DMS53 (cell line): ENCODE data around the gene HIBCH.
"Not testable (repeated sequence)": the region's sequence is repeated elsewhere in the genome, so short reads cannot be mapped to it uniquely, and the experiment has no call there.

Experiments
- DNase-seq: peaks from one replicate; lab custom pipeline; 2025; lab: John Stamatoyannopoulos, UW

Gene HIBCH

DNA sequence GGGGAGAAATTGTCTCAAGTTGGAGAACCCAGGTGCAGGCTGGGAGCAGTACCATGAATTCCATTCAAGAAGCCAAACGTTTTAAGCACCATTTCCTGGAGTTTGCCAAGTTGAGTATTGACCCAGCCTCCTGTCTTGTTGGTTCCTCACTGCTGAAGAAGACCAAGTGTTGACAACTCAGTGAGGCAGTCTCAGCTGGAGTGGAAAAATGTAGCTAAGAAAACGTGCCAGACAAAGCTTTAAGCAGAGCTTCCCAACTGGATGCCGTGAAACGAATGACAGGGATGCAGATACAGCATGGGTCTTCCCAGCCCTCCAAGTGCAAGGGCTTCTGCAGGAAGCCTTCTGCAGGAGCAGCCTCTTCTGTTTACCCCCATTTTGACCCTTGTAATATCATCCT, 23.0 kb upstream of the HIBCH start:
- peak; percentile 23 for DNase-seq

GRCh38 chr2:190340369-190340768, 20.7 kb upstream of the HIBCH start:
- DNase-seq: peak; percentile 50

GRCh38 chr2:190339394-190339793, 19.8 kb upstream of the HIBCH start:
- no peak for DNase-seq

DNA sequence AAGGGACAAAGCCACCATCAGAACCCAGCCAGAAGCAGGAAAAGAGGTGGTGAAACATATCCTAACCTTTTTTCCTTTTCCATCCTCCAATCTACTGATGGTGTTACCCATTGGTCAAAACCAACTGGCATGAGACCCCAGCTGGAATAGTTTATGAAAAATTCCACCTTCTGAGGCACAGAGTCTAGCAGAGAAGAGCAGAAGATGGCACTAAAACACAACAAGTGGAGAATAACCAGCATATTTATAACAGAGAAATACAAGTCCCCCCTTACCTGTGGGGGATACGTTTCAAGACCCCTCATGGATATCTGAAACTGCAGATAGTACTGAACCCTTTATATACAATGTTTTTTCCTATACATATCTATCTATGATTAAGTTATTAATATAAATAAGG, 18.8 kb upstream of the HIBCH start:
- no peak for DNase-seq

- DNase-seq: no peak
Measured at GRCh38 chr2:190336420-190336819, 16.8 kb upstream of the HIBCH start.

- DNase-seq: not testable (repeated sequence)
Measured at GRCh38 chr2:190335584-190335983, 16.0 kb upstream of the HIBCH start.

DNA sequence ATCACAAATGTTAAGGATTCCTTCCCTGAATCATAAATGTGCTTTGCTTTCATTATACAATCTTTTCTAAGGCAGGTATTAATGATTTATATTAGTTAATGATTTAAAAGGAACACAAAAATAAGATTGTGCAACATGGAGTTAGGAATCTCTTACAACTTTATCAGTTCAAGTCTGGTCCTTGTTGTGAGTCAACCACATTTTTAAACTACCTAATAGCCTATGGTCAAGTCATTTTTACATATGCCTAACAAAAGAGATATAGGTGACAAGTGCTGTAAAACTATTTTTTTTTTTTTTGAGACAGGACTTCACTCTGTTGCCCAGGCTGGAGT, 15.6 kb upstream of the HIBCH start:
- DNase-seq: no peak

GRCh38 chr2:190334479-190335224, 15.0 kb upstream of the HIBCH start:
- peak; percentile 56 for DNase-seq

DNA sequence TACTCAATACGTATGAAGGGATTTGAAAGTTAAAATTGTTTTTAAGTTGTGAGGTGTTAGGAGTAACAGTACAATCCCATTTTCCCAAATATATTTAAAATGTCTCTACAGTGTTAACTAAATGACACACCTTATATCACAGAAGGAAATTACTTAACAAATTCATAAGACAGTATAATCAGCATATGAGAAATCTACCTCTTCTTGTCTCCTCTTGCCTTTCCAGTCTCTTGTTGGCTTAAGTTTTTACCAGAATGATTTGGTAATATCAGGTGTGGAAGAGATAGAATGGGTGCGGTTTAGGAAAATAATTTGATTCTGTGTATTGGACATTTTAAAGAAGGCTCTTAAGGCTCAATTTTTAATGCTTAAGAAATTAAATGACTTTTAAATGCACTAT, 14.3 kb upstream of the HIBCH start:
- DNase-seq: no peak

DNA sequence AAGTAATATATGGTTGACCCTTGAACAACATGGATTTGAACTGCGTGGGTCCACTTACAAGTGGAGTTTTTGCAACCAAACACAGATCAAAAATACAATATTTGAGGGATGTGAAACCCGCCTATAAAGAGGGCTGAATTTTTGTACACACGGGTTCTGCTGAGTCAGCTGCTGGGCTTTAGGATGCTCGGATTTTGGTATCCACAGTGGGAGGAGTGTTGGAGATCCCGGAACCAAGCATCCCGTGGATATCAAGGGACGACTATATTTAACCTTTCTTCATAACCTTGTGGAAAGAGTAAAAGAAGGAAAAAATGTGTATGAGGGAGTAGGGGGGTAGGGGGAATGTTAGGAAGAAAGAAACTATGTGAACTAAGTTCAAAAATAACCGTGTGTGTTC, 13.8 kb upstream of the HIBCH start:
- DNase-seq: no peak

GRCh38 chr2:190328573-190329147, 9.0 kb upstream of the HIBCH start:
- no peak for DNase-seq

DNA sequence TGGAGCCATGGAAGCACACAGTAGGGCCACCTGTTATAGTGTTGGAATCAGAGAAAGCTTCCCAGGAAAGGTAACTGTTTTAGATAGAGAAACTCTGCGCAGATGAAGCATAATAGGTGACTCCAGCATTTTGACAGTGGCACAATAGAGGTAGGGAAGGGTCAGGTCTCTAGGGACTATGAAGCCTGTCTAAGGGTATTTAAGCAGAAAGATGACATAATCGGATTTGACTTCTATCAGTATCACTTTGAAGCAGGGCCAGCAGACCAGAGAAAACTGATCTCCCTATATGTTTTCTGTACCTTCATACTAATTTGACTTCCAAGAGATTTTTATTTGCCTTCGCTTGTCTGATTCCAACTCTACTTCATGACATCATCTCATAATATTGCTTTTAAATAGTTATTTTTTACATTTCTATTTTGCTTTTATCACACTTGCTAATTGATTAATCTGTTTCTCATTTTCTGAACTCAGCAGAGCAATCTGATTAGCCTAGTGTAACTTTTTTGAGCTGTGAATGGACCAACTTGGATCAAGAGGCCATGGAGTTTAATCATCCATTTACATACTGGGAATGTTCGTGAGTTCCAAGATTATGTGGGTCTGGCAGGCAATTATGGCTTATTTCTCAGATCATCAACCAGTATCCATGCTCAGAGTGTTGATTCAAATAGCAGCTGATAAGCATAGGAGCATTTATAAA, 8.4 kb upstream of the HIBCH start:
- DNase-seq: no peak

DNA sequence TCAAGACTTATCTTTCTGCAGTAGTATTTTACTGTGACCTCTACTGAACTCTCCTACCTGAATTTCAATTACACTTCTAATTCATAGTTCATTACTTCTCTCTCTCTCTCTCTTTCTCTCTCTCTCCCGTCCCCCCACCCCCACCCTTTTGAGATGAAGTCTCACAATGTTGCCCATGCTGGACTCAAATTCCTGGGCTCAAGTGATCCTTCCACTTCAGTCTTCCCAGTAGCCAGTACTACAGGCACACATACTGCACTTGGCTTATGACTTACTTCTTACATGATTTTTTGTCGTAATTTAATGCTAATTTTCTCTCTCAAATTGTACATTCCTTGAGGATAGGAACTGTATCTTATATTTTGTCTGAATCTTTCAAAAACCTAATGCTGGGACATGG, 6.0 kb upstream of the HIBCH start:
- no peak for DNase-seq

GRCh38 chr2:190323406-190323805, 3.8 kb upstream of the HIBCH start:
- no peak for DNase-seq

GRCh38 chr2:190320696-190321095, 1.1 kb upstream of the HIBCH start:
- DNase-seq: no peak

DNA sequence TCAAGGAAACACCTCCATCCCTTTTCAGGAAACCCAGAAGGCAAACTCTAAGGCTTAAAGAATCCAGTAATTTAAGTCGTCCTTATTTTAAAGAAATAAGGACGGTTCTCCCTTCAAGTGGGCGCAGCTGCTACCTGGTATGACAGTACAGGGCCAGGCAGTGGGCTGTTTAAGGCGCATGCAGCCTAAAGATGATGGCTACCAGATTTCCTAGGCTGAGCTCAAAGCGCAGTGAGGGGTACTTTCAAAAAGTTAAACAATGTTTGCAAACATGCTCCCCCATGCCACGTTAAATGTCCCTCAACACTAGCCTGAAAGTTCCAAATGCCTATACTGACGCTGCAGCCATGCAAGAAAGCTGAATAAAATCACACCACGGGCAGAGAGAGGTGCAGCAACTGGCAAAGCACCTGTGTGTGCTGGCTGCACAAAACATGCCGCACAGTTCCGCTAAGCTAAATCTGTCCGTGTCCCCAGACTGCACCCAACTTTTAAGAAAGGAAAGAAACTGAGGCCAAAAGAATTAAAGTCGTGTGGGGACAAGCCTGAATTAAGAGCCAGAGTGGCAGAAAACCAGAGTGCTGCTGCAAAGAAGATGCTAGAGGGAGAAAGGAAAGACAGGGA, 583 bp downstream of the HIBCH start:
- peak; percentile 56 for DNase-seq

GRCh38 chr2:190318514-190318913, 1.1 kb downstream of the HIBCH start:
- no peak for DNase-seq

- peak; percentile 62 for DNase-seq
Measured at GRCh38 chr2:190315273-190315672, 4.4 kb downstream of the HIBCH start.

DNA sequence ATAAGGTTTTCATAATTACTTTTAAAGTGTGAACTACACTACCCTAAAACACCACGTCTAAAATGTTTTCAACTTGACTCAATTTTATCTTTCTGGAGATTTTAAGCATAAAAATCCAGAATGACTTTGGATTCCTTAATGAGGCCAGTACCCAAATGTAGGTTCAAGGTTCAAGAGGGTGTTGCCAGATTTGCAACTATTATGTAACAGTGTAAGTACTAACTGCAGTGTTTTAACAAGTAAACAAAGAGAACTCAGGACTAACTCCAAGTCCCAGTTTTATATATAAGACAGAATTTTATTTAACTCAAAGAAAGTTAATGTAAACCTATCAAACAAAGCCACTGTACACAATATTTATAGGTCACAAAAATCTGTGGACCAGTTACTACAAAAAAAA, 5.7 kb downstream of the HIBCH start:
- no peak for DNase-seq

- peak; percentile 13 for DNase-seq
Measured at GRCh38 chr2:190312635-190313025, 7.0 kb downstream of the HIBCH start.

DNA sequence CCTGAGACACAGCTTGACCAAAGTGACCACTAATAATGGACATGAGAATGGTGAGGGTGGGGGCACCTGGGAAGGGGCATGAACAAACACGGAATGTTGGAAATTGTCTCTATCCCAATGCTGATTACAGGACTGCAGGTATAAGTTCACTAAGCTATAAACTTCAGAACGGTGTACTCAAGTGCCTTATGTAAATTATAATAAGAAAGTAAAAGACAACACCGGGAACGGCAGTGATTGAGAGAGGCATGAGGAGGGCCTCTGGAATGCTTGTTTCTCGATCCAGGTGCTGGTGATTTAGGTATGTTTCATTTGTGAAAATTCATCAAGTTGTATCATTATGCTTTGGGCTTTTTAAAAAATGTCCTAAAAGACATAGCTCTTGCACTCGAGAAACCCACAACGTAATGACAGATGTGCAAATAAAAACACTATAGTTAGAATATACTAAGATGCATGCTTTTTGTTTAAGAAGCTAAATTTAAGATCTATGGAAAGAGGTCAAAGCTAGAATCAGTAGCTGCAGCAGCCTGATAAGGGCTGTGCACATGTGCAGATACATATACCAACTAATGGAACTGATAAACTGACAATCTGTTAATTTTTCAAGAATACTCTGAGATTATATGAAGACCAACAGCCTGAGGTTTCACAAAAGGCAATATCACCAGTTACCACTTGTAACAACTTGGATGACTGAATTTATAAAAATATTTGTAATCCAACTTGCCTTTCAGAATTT, 7.6 kb downstream of the HIBCH start:
- DNase-seq: no peak

DNA sequence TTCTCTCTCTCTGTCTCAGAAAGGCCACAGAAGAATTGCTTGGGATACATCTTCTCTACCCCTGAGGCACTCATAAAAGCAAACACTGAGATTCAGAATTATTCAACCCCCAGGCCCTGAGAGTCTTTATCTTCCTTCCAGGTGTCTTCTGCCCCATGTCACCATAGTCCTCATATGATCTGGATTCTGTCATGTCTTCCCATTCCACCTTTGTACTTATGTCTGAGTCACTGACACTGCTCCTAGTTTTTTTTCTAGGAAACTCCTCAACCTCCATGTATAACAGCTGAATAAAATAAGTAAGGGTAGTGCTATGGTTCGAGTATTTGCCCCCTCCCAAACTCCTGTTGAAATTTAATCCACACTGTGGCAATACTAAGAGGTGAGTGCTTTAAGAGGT, 11.6 kb downstream of the HIBCH start:
- no peak for DNase-seq
